Activated CD8-positive, alpha-beta memory T cell treated with anti-CD3 and anti-CD28 coated beads, Interleukin-2, amount 50 U/mL, for 48 hours (primary cell): Measurements from ENCODE around the gene USP17L17.
A peak's percentile ranks its signal among the peaks of the same experiment; 100 is the strongest.
"Not testable (repeated sequence)": the region's sequence is repeated elsewhere in the genome, so short reads cannot be mapped to it uniquely, and the experiment has no call there.

Experiments used
- DNase-seq: peaks from one replicate; pipeline ENCODE4 v3.0.0-alpha.2; 2020

The USP17L17 gene

GRCh38 chr4:9243579-9243978 lies at the start of gene USP17L17:
Gene USP17L17, plus strand, starts transcription at chr4:9243879. Its CDS starts 0 bp downstream, at chr4:9243879.
- DNase-seq = not testable (repeated sequence)

- not testable (repeated sequence) for DNase-seq
Observed at GRCh38 chr4:9210357-9210756, 33.3 kb upstream of the USP17L17 start, which contains the start of gene USP17L10. Gene USP17L10, plus strand, starts transcription at chr4:9210657. Its CDS starts 0 bp downstream, at chr4:9210657.

- DNase-seq = peak; percentile 28
Observed at GRCh38 chr4:9214701-9215100, 29.0 kb upstream of the USP17L17 start.

- DNase-seq = not testable (repeated sequence)
Observed at GRCh38 chr4:9215105-9215504, 28.6 kb upstream of the USP17L17 start, which contains the start of gene USP17L11. Gene USP17L11, plus strand, starts transcription at chr4:9215405. Its CDS starts 0 bp downstream, at chr4:9215405.

GRCh38 chr4:9219852-9220251 lies 23.8 kb upstream of the USP17L17 start, which contains the start of gene USP17L12:
Gene USP17L12, plus strand, starts transcription at chr4:9220152. Its CDS starts 0 bp downstream, at chr4:9220152.
- not testable (repeated sequence) for DNase-seq

- not testable (repeated sequence) for DNase-seq
Observed at GRCh38 chr4:9224596-9224995, 19.1 kb upstream of the USP17L17 start, which contains the start of gene USP17L13. Gene USP17L13, plus strand, starts transcription at chr4:9224896. Its CDS starts 0 bp downstream, at chr4:9224896.

- DNase-seq = peak; percentile 46
Observed at GRCh38 chr4:9230249-9230648, 13.4 kb upstream of the USP17L17 start.

- not testable (repeated sequence) for DNase-seq
Observed at GRCh38 chr4:9234085-9234484, 9.6 kb upstream of the USP17L17 start, which contains the start of gene USP17L15. Gene USP17L15, plus strand, starts transcription at chr4:9234385. Its CDS starts 0 bp downstream, at chr4:9234385.

- DNase-seq = not testable (repeated sequence)
Observed at GRCh38 chr4:9238461-9238860, 5.2 kb upstream of the USP17L17 start.

- DNase-seq = peak; percentile 52
Observed at GRCh38 chr4:9247953-9248680, 4.4 kb downstream of the USP17L17 start, which contains the start of gene USP17L18. Gene USP17L18, plus strand, starts transcription at chr4:9248630. Its CDS starts 0 bp downstream, at chr4:9248630.

GRCh38 chr4:9253078-9253477 lies 9.4 kb downstream of the USP17L17 start, which contains the start of gene USP17L19:
Gene USP17L19, plus strand, starts transcription at chr4:9253378. Its CDS starts 0 bp downstream, at chr4:9253378.
- DNase-seq = not testable (repeated sequence)

- not testable (repeated sequence) for DNase-seq
Observed at GRCh38 chr4:9257824-9258223, 14.1 kb downstream of the USP17L17 start, which contains the start of gene USP17L20. Gene USP17L20, plus strand, starts transcription at chr4:9258124. Its CDS starts 0 bp downstream, at chr4:9258124.

GRCh38 chr4:9262572-9262971 lies 18.9 kb downstream of the USP17L17 start, which contains the start of gene USP17L21:
Gene USP17L21, plus strand, starts transcription at chr4:9262872. Its CDS starts 0 bp downstream, at chr4:9262872.
- DNase-seq = not testable (repeated sequence)

- not testable (repeated sequence) for DNase-seq
Observed at GRCh38 chr4:9267319-9267718, 23.6 kb downstream of the USP17L17 start, which contains the start of gene USP17L22. Gene USP17L22, plus strand, starts transcription at chr4:9267619. Its CDS starts 0 bp downstream, at chr4:9267619.

GRCh38 chr4:9271719-9272118 lies 28.0 kb downstream of the USP17L17 start:
- peak; percentile 64 for DNase-seq
